Activated CD8-positive, alpha-beta memory T cell treated with anti-CD3 and anti-CD28 coated beads, Interleukin-2, amount 10 ng/mL, durations not matched to agents 7 days and 5 days (primary cell): ENCODE data around the gene DCLK1. TPM values are rescaled to one million over a fixed set of nuclear protein-coding genes. Genes with fewer than 3 reads are reported as not detected.

ENCODE experiments used
- ATAC-seq: fragments of 150-1000 bp; cut with Tn5 transposase; one replicate; pipeline ENCODE4 v1.10.0; 2021; ENCODE audit warnings: moderate library complexity
- CTCF ChIA-PET: fragments of 350-600 bp; sonication (Branson Sonifier 250); formaldehyde crosslinking; loops from one replicate; lab custom pipeline; 2021; ENCODE audit warnings: antibody characterized with exemption; lab: Charles Lee
- DNase-seq: peaks from one replicate; pipeline ENCODE4 v3.0.0-alpha.2; 2020
- H3K27ac Mint-ChIP-seq: one replicate; pipeline ENCODE4 v1.8.0; 2021; ENCODE audit warnings: mild to moderate bottlenecking, mixed read lengths
- H3K27me3 Mint-ChIP-seq: one replicate; pipeline ENCODE4 v1.8.0; 2021; ENCODE audit warnings: mixed read lengths
- H3K36me3 Mint-ChIP-seq: one replicate; pipeline ENCODE4 v1.8.0; 2021; ENCODE audit warnings: mild to moderate bottlenecking, mixed read lengths
- H3K4me1 Mint-ChIP-seq: one replicate; pipeline ENCODE4 v1.8.0; 2021; ENCODE audit warnings: mixed read lengths
- H3K4me3 Mint-ChIP-seq: one replicate; pipeline ENCODE4 v1.8.0; 2021; ENCODE audit warnings: mild to moderate bottlenecking, moderate library complexity, mixed read lengths
- H3K9me3 Mint-ChIP-seq: one replicate; pipeline ENCODE4 v1.8.0; 2022; ENCODE audit warnings: low read depth, mixed read lengths
- total RNA-seq, 2 experiments: library from RNA; stranded (reverse); gene quantifications; one replicate each; pipeline ENCODE4 v1.2.3, GENCODE V29; 2021

DCLK1 gene
- total RNA-seq, 2 experiments from 2014 or later = not detected

GRCh38 chr13:35824395-35824794 lies 306.8 kb downstream of the DCLK1 start:
- ATAC-seq (no peak), DNase-seq (no peak)
- H3K4me3 Mint-ChIP-seq = no peak overlapping the region
- no peaks in the 10 kb centered on the region for H3K27me3 Mint-ChIP-seq
- H3K36me3 Mint-ChIP-seq = no peaks in the 10 kb centered on the region
- peaks cover 5% of the 10 kb centered on the region for H3K9me3 Mint-ChIP-seq
- H3K4me1 Mint-ChIP-seq = no peaks in the 10 kb centered on the region
- CTCF ChIA-PET = no interaction called here
- H3K27ac Mint-ChIP-seq = no peak overlapping the region

GRCh38 chr13:35822666-35823065 lies 308.5 kb downstream of the DCLK1 start:
- H3K4me3 Mint-ChIP-seq = no peak overlapping the region
- peaks cover 5% of the 10 kb centered on the region for H3K9me3 Mint-ChIP-seq
- H3K27ac Mint-ChIP-seq = no peak overlapping the region
- ATAC-seq (no peak), DNase-seq (no peak)
- H3K27me3 Mint-ChIP-seq = no peaks in the 10 kb centered on the region
- CTCF ChIA-PET = no interaction called here
- no peaks in the 10 kb centered on the region for H3K4me1 Mint-ChIP-seq
- no peaks in the 10 kb centered on the region for H3K36me3 Mint-ChIP-seq

- no peak for DNase-seq
- CTCF ChIA-PET = interaction anchor here (0.6 to 0.9 kb wide), 2 partner anchors 15 to 62 kb away, joined by 3 read pairs; no protein-coding TSS in a partner anchor
- ATAC-seq = no peak
- Mint-ChIP-seq H3K9me3 (no peaks in the 10 kb centered on the region), H3K36me3 (no peaks in the 10 kb centered on the region), H3K4me1 (no peaks in the 10 kb centered on the region), H3K27me3 (no peaks in the 10 kb centered on the region), H3K4me3 (no peak overlapping the region), H3K27ac (no peak overlapping the region)
Observed at GRCh38 chr13:35818633-35819067, 312.5 kb downstream of the DCLK1 start.

GRCh38 chr13:35817642-35818607 lies 313.3 kb downstream of the DCLK1 start:
- H3K9me3 Mint-ChIP-seq = peaks cover 2% of the 10 kb centered on the region
- H3K27ac Mint-ChIP-seq = no peak overlapping the region
- CTCF ChIA-PET = interaction anchor here (0.6 to 0.9 kb wide), 2 partner anchors 15 to 63 kb away, joined by 3 read pairs; no protein-coding TSS in a partner anchor
- ATAC-seq (no peak), DNase-seq (no peak)
- H3K4me1 Mint-ChIP-seq = no peaks in the 10 kb centered on the region
- no peaks in the 10 kb centered on the region for H3K27me3 Mint-ChIP-seq
- H3K4me3 Mint-ChIP-seq = no peak overlapping the region
- H3K36me3 Mint-ChIP-seq = no peaks in the 10 kb centered on the region

GRCh38 chr13:35814605-35815011 lies 316.6 kb downstream of the DCLK1 start:
- ATAC-seq (no peak), DNase-seq (no peak)
- H3K4me1 Mint-ChIP-seq = no peaks in the 10 kb centered on the region
- CTCF ChIA-PET = no interaction called here
- peaks cover 2% of the 10 kb centered on the region for H3K9me3 Mint-ChIP-seq
- H3K4me3 Mint-ChIP-seq = no peak overlapping the region
- H3K27me3 Mint-ChIP-seq = no peaks in the 10 kb centered on the region
- no peak overlapping the region for H3K27ac Mint-ChIP-seq
- no peaks in the 10 kb centered on the region for H3K36me3 Mint-ChIP-seq

- DNase-seq (no peak), ATAC-seq (no peak)
- CTCF ChIA-PET = no interaction called here
- peaks cover 2% of the 10 kb centered on the region for H3K9me3 Mint-ChIP-seq
- no peak overlapping the region for H3K4me3 Mint-ChIP-seq
- no peaks in the 10 kb centered on the region for H3K4me1 Mint-ChIP-seq
- no peaks in the 10 kb centered on the region for H3K36me3 Mint-ChIP-seq
- H3K27me3 Mint-ChIP-seq = no peaks in the 10 kb centered on the region
- H3K27ac Mint-ChIP-seq = no peak overlapping the region
Observed at GRCh38 chr13:35812736-35813135, 318.4 kb downstream of the DCLK1 start.

- no peaks in the 10 kb centered on the region for H3K36me3 Mint-ChIP-seq
- H3K27me3 Mint-ChIP-seq = no peaks in the 10 kb centered on the region
- H3K4me3 Mint-ChIP-seq = no peak overlapping the region
- no peak overlapping the region for H3K27ac Mint-ChIP-seq
- H3K4me1 Mint-ChIP-seq = no peaks in the 10 kb centered on the region
- CTCF ChIA-PET = no interaction called here
- ATAC-seq (no peak), DNase-seq (no peak)
- H3K9me3 Mint-ChIP-seq = peaks cover 2% of the 10 kb centered on the region
Observed at GRCh38 chr13:35810321-35810720, 320.9 kb downstream of the DCLK1 start.

GRCh38 chr13:35808846-35809245 lies 322.3 kb downstream of the DCLK1 start:
- Mint-ChIP-seq H3K4me1 (no peaks in the 10 kb centered on the region), H3K36me3 (no peaks in the 10 kb centered on the region), H3K9me3 (peaks cover 2% of the 10 kb centered on the region), H3K27ac (no peak overlapping the region), H3K27me3 (no peaks in the 10 kb centered on the region), H3K4me3 (no peak overlapping the region)
- DNase-seq (no peak), ATAC-seq (no peak)
- CTCF ChIA-PET = no interaction called here

- H3K36me3 Mint-ChIP-seq = no peaks in the 10 kb centered on the region
- CTCF ChIA-PET = no interaction called here
- H3K9me3 Mint-ChIP-seq = no peaks in the 10 kb centered on the region
- no peaks in the 10 kb centered on the region for H3K4me1 Mint-ChIP-seq
- no peak overlapping the region for H3K27ac Mint-ChIP-seq
- no peaks in the 10 kb centered on the region for H3K27me3 Mint-ChIP-seq
- no peak overlapping the region for H3K4me3 Mint-ChIP-seq
- no peak for DNase-seq
- ATAC-seq = no peak
Observed at GRCh38 chr13:35804901-35805300, 326.3 kb downstream of the DCLK1 start.

- no peak overlapping the region for H3K4me3 Mint-ChIP-seq
- no peaks in the 10 kb centered on the region for H3K27me3 Mint-ChIP-seq
- H3K36me3 Mint-ChIP-seq = no peaks in the 10 kb centered on the region
- no peak overlapping the region for H3K27ac Mint-ChIP-seq
- CTCF ChIA-PET = no interaction called here
- ATAC-seq (no peak), DNase-seq (no peak)
- no peaks in the 10 kb centered on the region for H3K4me1 Mint-ChIP-seq
- no peaks in the 10 kb centered on the region for H3K9me3 Mint-ChIP-seq
Observed at GRCh38 chr13:35797991-35798390, 333.2 kb downstream of the DCLK1 start.

GRCh38 chr13:35797244-35797643 lies 333.9 kb downstream of the DCLK1 start:
- DNase-seq (no peak), ATAC-seq (no peak)
- no peaks in the 10 kb centered on the region for H3K4me1 Mint-ChIP-seq
- CTCF ChIA-PET = no interaction called here
- H3K4me3 Mint-ChIP-seq = no peak overlapping the region
- H3K36me3 Mint-ChIP-seq = no peaks in the 10 kb centered on the region
- no peaks in the 10 kb centered on the region for H3K9me3 Mint-ChIP-seq
- no peaks in the 10 kb centered on the region for H3K27me3 Mint-ChIP-seq
- no peak overlapping the region for H3K27ac Mint-ChIP-seq

GRCh38 chr13:35796623-35797022 lies 334.6 kb downstream of the DCLK1 start:
- Mint-ChIP-seq H3K9me3 (no peaks in the 10 kb centered on the region), H3K4me1 (no peaks in the 10 kb centered on the region), H3K27me3 (no peaks in the 10 kb centered on the region), H3K36me3 (no peaks in the 10 kb centered on the region), H3K4me3 (no peak overlapping the region), H3K27ac (no peak overlapping the region)
- ATAC-seq (no peak), DNase-seq (no peak)
- CTCF ChIA-PET = no interaction called here

GRCh38 chr13:35794734-35795389 lies 336.3 kb downstream of the DCLK1 start:
- Mint-ChIP-seq H3K9me3 (no peaks in the 10 kb centered on the region), H3K36me3 (no peaks in the 10 kb centered on the region), H3K4me1 (no peaks in the 10 kb centered on the region), H3K27ac (no peak overlapping the region), H3K27me3 (no peaks in the 10 kb centered on the region), H3K4me3 (no peak overlapping the region)
- CTCF ChIA-PET = no interaction called here
- DNase-seq (no peak), ATAC-seq (no peak)

GRCh38 chr13:35793823-35794222 lies 337.4 kb downstream of the DCLK1 start:
- H3K4me1 Mint-ChIP-seq = no peaks in the 10 kb centered on the region
- no peaks in the 10 kb centered on the region for H3K36me3 Mint-ChIP-seq
- no peaks in the 10 kb centered on the region for H3K9me3 Mint-ChIP-seq
- no peak for DNase-seq
- CTCF ChIA-PET = no interaction called here
- no peak for ATAC-seq
- H3K27ac Mint-ChIP-seq = no peak overlapping the region
- H3K27me3 Mint-ChIP-seq = no peaks in the 10 kb centered on the region
- no peak overlapping the region for H3K4me3 Mint-ChIP-seq
